K562 treated with DMSO at 1 percent for 12 hours (cell line): Measurements from ENCODE around the gene MAPK1. TPM values are rescaled to one million over a fixed set of nuclear protein-coding genes. Genes with fewer than 3 reads are reported as not detected.

Experiments used
- total RNA-seq: library from RNA; unstranded; fragments of 300-600 nt; gene quantifications from 2 replicates; pipeline ENCODE4 v1.2.3, GENCODE V29; 2022; ENCODE audit not compliant: insufficient read depth

Gene MAPK1
- 115 and 355 TPM in 2 replicates for total RNA-seq

DNA sequence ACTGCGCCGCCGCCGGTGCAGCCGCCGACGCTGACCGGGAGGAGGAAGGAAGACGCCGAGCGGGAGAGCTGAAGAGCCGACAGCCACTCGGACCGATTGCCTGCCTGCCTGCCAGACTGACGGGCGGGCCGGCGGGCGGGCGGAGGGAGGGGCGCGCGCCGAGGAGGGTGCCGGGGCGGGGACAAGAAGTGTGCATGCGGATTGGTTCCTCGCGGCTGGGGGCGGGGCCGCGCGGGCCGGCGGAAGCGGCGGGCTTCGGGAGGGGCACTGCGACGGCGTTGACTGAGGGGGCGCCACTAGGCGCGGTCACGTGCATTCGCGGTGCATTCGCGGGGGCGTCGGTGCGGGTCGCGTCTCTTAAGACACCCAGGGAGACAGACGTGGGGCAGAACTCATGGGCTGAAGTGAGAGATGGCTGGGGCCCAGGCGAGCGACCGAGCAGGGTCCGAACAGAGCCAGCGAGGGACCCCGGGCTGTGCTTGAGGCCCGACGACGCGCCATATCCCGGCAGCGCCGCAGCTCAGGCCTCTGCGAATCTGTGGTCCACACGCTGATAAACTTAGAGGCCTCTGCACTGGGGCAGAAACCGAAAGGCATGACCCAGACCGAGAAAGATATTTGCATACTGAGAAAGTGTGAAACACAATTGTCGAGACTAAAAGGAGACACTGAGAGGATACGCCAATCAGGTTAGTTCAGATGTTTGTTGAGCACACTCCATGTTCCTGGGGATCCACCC lies at the start of gene MAPK1:
MAPK1 (minus strand) TSS at position 118 of the 739 bp plus-strand sequence. CDS start 205 bp downstream, outside the sequence.

DNA sequence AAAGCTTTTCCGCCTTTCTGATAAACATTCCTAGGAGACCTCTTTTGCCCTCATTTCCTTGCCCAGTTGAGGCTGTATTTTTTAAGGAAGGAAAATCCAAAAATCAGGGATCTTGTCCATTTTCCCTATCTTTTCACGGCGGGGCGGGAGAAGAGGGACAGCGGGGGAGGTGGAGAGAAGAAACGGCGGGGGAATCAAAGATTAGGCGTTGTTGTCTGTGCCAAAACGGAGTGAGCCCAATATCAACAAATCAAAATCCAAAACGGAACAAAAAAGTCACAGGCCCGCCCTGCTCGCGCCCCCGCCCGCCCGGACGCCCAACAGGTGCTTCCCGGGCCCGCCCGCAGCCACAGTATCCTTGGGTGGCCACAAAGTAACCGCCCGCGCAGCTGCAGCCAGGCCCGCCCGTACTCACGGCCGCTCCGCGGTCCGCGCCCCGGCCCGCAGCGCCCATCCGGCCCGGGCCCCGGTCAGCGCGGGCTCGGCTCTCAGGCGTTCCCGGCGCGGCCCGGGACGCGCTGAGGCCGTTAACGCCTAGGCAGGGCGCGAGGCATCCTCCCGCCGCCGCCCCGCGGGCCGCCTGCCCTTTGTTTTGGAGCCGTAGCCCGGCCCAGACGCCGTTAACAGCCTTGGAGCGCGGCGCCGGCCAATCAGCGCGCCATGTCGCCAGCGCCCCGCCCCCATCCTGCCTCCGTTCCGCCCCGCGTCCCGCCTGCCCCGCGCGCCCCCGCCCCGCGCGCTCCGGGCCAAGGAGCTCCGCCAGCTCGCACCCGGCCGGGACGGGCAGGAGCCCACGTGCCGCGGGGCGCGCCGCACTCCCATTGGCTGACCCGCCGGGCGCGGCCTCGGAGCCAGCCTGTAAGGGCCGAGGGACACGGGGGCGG lies 132.0 kb downstream of the MAPK1 start, which contains the start of gene YPEL1:
YPEL1 (minus strand) TSS at position 595 of the 884 bp plus-strand sequence. CDS start 25,050 bp downstream, outside the sequence.

Other genes starting within 250 kb of the MAPK1 start
- gene YDJC, start 237.6 kb downstream of the MAPK1 start, total RNA-seq = 357 and 458 TPM in 2 replicates
- gene CCDC116, start 234.9 kb downstream of the MAPK1 start, total RNA-seq = 1.6 and 4.2 TPM in 2 replicates
- 565 and 845 TPM in 2 replicates for gene SDF2L1, start 225.3 kb downstream of the MAPK1 start, total RNA-seq
- 67.6 and 132 TPM in 2 replicates for gene PPIL2, start 201.6 kb downstream of the MAPK1 start, total RNA-seq
- gene YPEL1, start 131.9 kb downstream of the MAPK1 start, total RNA-seq = 3.4 and 8.8 TPM in 2 replicates
- gene PPM1F, start 85.2 kb upstream of the MAPK1 start, total RNA-seq = 67.4 and 121 TPM in 2 replicates
- gene TOP3B, start 115.1 kb upstream of the MAPK1 start, total RNA-seq = 127 and 229 TPM in 2 replicates